WTC11 (cell line): ENCODE measurements around the gene EHBP1. TPM values are rescaled to one million over a fixed set of nuclear protein-coding genes. Genes with fewer than 3 reads are reported as not detected.

ENCODE experiments used
- ATAC-seq: fragments of 200-7000 bp; cut with Tn5 transposase; 2 replicates; pipeline ENCODE4 v1.10.0; 2021; ENCODE audit warnings: mild to moderate bottlenecking, moderate library complexity
- CTCF ChIA-PET: fragments of 300-600 bp; sonication (Branson Sonifier 250); formaldehyde crosslinking; loops from one replicate; lab custom pipeline; 2021; ENCODE audit warnings: antibody characterized with exemption; lab: Charles Lee
- POLR2A ChIA-PET: fragments of 350-600 bp; sonication (Branson Sonifier 250); formaldehyde crosslinking; loops from one replicate; lab custom pipeline; 2021; ENCODE audit warnings: antibody characterized with exemption; lab: Charles Lee
- DNase-seq: peaks from one replicate; pipeline ENCODE4 v3.0.0; 2021; ENCODE audit warnings: low spot score
- H3K27ac Mint-ChIP-seq: 2 replicates; pipeline ENCODE4 v1.8.0; 2021; ENCODE audit warnings: mixed read lengths
- H3K27me3 Mint-ChIP-seq: 2 replicates; pipeline ENCODE4 v1.8.0; 2021; ENCODE audit warnings: low read depth, mild to moderate bottlenecking, moderate library complexity, mixed read lengths
- H3K36me3 Mint-ChIP-seq: 2 replicates; pipeline ENCODE4 v1.8.0; 2021; ENCODE audit warnings: mixed read lengths
- H3K4me1 Mint-ChIP-seq: 2 replicates; pipeline ENCODE4 v1.8.0; 2022; ENCODE audit warnings: mixed read lengths
- H3K4me3 Mint-ChIP-seq: 2 replicates; pipeline ENCODE4 v1.8.0; 2021; ENCODE audit warnings: mild to moderate bottlenecking, moderate library complexity, mixed read lengths
- H3K9me3 Mint-ChIP-seq: 2 replicates; pipeline ENCODE4 v1.8.0; 2021; ENCODE audit warnings: mixed read lengths
- AR ChIP-seq: fragments of 250-450 bp; sonication (Bioruptor Pico); IDR thresholded peaks from 2 replicates; pipeline ENCODE4 v1.9.0; 2021; ENCODE audit warnings: mild to moderate bottlenecking
- ATF1 ChIP-seq: sonication (generic); formaldehyde crosslinking; IDR thresholded peaks from 2 replicates; pipeline ENCODE4 v1.8.1; 2023; ENCODE audit warnings: mild to moderate bottlenecking, moderate library complexity, missing genetic modification reagents
- ATF3 ChIP-seq: sonication (generic); formaldehyde crosslinking; conservative IDR thresholded peaks from 2 replicates; pipeline ENCODE4 v1.8.1; 2022; ENCODE audit warnings: mild to moderate bottlenecking, missing genetic modification reagents
- ATF6 ChIP-seq: sonication (generic); formaldehyde crosslinking; IDR thresholded peaks from 2 replicates; pipeline ENCODE4 v1.8.1; 2023; ENCODE audit warnings: mild to moderate bottlenecking, missing genetic modification reagents
- CDX4 ChIP-seq: fragments of 250-450 bp; sonication (Bioruptor Pico); IDR thresholded peaks from 2 replicates; pipeline ENCODE4 v1.9.0; 2021; ENCODE audit warnings: moderate library complexity, mild to moderate bottlenecking, inconsistent platforms, borderline replicate concordance
- CREB1 ChIP-seq: sonication (generic); formaldehyde crosslinking; IDR thresholded peaks from 2 replicates; pipeline ENCODE4 v1.8.0; 2023; ENCODE audit warnings: mild to moderate bottlenecking, missing genetic modification reagents
- CREM ChIP-seq: sonication (generic); formaldehyde crosslinking; IDR thresholded peaks from 2 replicates; pipeline ENCODE4 v1.8.1; 2022; ENCODE audit warnings: mild to moderate bottlenecking, missing genetic modification reagents, moderate library complexity
- ERG ChIP-seq: fragments of 250-450 bp; sonication (Bioruptor Pico); IDR thresholded peaks from 2 replicates; pipeline ENCODE4 v1.8.0; 2021; ENCODE audit warnings: mild to moderate bottlenecking
- HMGXB4 ChIP-seq: sonication (generic); formaldehyde crosslinking; IDR thresholded peaks from 2 replicates; pipeline ENCODE4 v1.8.1; 2023; ENCODE audit warnings: mild to moderate bottlenecking, moderate library complexity, missing genetic modification reagents
- NR3C1 ChIP-seq: sonication (generic); formaldehyde crosslinking; conservative IDR thresholded peaks from 2 replicates; pipeline ENCODE4 v1.8.1; 2023; ENCODE audit warnings: low read depth, mild to moderate bottlenecking, missing genetic modification reagents
- PRDM15 ChIP-seq: sonication (generic); formaldehyde crosslinking; IDR thresholded peaks from 2 replicates; pipeline ENCODE4 v1.8.0; 2022; ENCODE audit warnings: missing genetic modification reagents
- TEAD4 ChIP-seq: sonication (generic); formaldehyde crosslinking; IDR thresholded peaks from 2 replicates; pipeline ENCODE4 v1.8.0; 2022; ENCODE audit warnings: mild to moderate bottlenecking, missing genetic modification reagents
- USF1 ChIP-seq: sonication (generic); formaldehyde crosslinking; IDR thresholded peaks from 2 replicates; pipeline ENCODE4 v1.8.0; 2022; ENCODE audit warnings: mild to moderate bottlenecking, missing genetic modification reagents
- ZNF121 ChIP-seq: sonication (generic); formaldehyde crosslinking; IDR thresholded peaks from 2 replicates; pipeline ENCODE4 v1.8.0; 2023; ENCODE audit warnings: missing genetic modification reagents
- ZNF396 ChIP-seq: fragments of 250-450 bp; sonication (Bioruptor Pico); IDR thresholded peaks from 2 replicates; pipeline ENCODE4 v1.8.0; 2021; ENCODE audit warnings: mild to moderate bottlenecking, moderate library complexity, borderline replicate concordance
- ZNF532 ChIP-seq: fragments of 250-450 bp; sonication (Bioruptor Pico); IDR thresholded peaks from 2 replicates; pipeline ENCODE4 v1.9.0; 2021; ENCODE audit warnings: mild to moderate bottlenecking, borderline replicate concordance
- total RNA-seq: library from RNA; stranded (reverse); gene quantifications from 3 replicates; pipeline ENCODE4 v1.2.3, GENCODE V29; 2021

The EHBP1 gene
- total RNA-seq, 1 experiment from 2014 or later = 36.4 TPM

GRCh38 chr2:62844311-62845090, 139.0 kb downstream of the EHBP1 start:
- CTCF ChIA-PET = no interaction called here
- no peak for TF ChIP-seq ZNF121 (CRISPR knock-in tag)
- no peak for TF ChIP-seq ZNF396
- TF ChIP-seq ATF3 = no peak
- TF ChIP-seq ATF1 (CRISPR knock-in tag) = no peak
- TF ChIP-seq CREB1 (CRISPR knock-in tag) = no peak
- no peak for TF ChIP-seq AR (CRISPR knock-in tag)
- no peak for TF ChIP-seq ZNF532 (CRISPR knock-in tag)
- TF ChIP-seq TEAD4 = no peak
- TF ChIP-seq HMGXB4 (CRISPR knock-in tag) = no peak
- no peak for TF ChIP-seq CREM (CRISPR knock-in tag)
- no peak for TF ChIP-seq CDX4 (CRISPR knock-in tag)
- TF ChIP-seq ATF6 = no peak
- H3K27me3 Mint-ChIP-seq = no peaks in the 10 kb centered on the region
- no peak for DNase-seq
- H3K36me3 Mint-ChIP-seq = peaks cover 8% of the 10 kb centered on the region
- H3K4me3 Mint-ChIP-seq = no peak overlapping the region
- no peak for ATAC-seq
- H3K27ac Mint-ChIP-seq = no peak overlapping the region
- POLR2A ChIA-PET = no interaction called here
- H3K9me3 Mint-ChIP-seq = peaks cover 9% of the 10 kb centered on the region
- peaks cover 8% of the 10 kb centered on the region; the same call in 1 of the 2 replicates for H3K4me1 Mint-ChIP-seq

GRCh38 chr2:62845256-62845655, 139.7 kb downstream of the EHBP1 start:
- ChIA-PET POLR2A (no interaction called here), CTCF (no interaction called here)
- Mint-ChIP-seq H3K9me3 (peaks cover 9% of the 10 kb centered on the region), H3K27me3 (no peaks in the 10 kb centered on the region), H3K27ac (no peak overlapping the region), H3K4me3 (no peak overlapping the region), H3K4me1 (peaks cover 8% of the 10 kb centered on the region; the same call in 1 of the 2 replicates), H3K36me3 (peaks cover 8% of the 10 kb centered on the region)
- ATAC-seq (no peak), DNase-seq (no peak)
- TF ChIP-seq NR3C1 (CRISPR knock-in tag) (no peak), USF1 (CRISPR knock-in tag) (no peak), PRDM15 (CRISPR knock-in tag) (no peak), ERG (no peak)
